Immature natural killer cell (primary cell): ENCODE data around the gene LRP1B. TPM values are rescaled to one million over a fixed set of nuclear protein-coding genes. Genes with fewer than 3 reads are reported as not detected.

Experiments used
- DNase-seq, 3 donors: peaks; one replicate each; pipeline ENCODE4 v3.0.0; 2022; ENCODE audit warnings: mixed read lengths in 1 of 3
- H3K27ac Mint-ChIP-seq, 6 donors: one replicate each; pipeline ENCODE4 v1.8.0; 2020; ENCODE audit warnings: mixed read lengths in 6 of 6, mild to moderate bottlenecking in 5 of 6, inconsistent platforms in 4 of 6, moderate library complexity in 3 of 6
- H3K27me3 Mint-ChIP-seq, 3 donors: one replicate each; pipeline ENCODE4 v1.8.0; 2020 to 2021; ENCODE audit warnings: low read depth in 3 of 3, mild to moderate bottlenecking in 3 of 3, mixed read lengths in 3 of 3, moderate library complexity in 3 of 3, inconsistent platforms in 1 of 3
- H3K36me3 Mint-ChIP-seq, 3 donors: one replicate each; pipeline ENCODE4 v1.8.0; 2020; ENCODE audit warnings: mixed read lengths in 3 of 3, inconsistent platforms in 2 of 3, mild to moderate bottlenecking in 2 of 3
- H3K4me1 Mint-ChIP-seq, 2 donors: one replicate each; pipeline ENCODE4 v1.8.0; 2020; ENCODE audit warnings: inconsistent platforms in 2 of 2, mild to moderate bottlenecking in 2 of 2, mixed read lengths in 2 of 2, moderate library complexity in 1 of 2
- H3K4me3 Mint-ChIP-seq, 5 donors: one replicate each; pipeline ENCODE4 v1.8.0; 2020; ENCODE audit warnings: mild to moderate bottlenecking in 5 of 5, mixed read lengths in 5 of 5, inconsistent platforms in 3 of 5, moderate library complexity in 3 of 5
- H3K9me3 Mint-ChIP-seq, 6 donors: one replicate each; pipeline ENCODE4 v1.8.0; 2020; ENCODE audit warnings: mild to moderate bottlenecking in 6 of 6, mixed read lengths in 6 of 6, inconsistent platforms in 4 of 6, moderate library complexity in 3 of 6
- polyA plus RNA-seq, 3 donors: library from polyadenylated mRNA; unstranded; fragments of 300-500 nt; fragmentation: Illumina TruSeq; gene quantifications; one replicate each; pipeline ENCODE4 v1.2.3, GENCODE V29; 2021

Gene LRP1B
- polyA plus RNA-seq, 3 donors from 2014 or later, result not detected

DNA sequence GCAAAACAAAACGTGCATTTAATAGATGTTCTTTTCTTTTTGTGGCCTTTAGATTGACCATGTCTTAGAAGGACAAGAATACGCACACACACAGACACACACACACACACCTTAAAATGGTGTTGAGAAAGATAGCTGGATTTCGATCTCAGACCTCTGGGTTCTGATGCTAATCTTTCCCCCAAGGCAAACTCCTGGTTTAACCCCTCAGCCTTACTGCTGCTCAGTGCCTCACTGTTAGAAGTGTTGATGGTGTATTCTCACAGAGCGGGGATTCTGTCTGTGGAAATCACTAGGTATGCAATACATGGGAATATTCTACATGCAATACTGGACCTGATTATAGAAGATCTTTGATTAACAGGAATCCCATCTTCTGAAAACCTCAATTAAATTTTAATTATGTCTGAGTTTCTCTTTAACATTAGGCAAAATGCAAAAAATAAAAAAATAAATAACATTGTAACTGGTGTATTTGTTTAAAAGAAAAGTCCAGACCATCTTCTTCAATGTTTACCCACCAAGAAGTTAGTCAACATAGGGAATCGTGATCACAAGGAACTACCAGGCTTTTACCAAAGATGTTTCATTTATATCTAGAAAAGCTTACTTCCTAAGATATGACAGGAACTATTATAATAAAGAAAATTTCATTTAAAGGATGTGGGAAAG, 613.5 kb downstream of the LRP1B start:
- Mint-ChIP-seq H3K4me3 (no peak overlapping the region), H3K36me3 (peaks cover 0 to 1% (median 0%) of the 10 kb centered on the region in 3 donors), H3K27ac (no peak overlapping the region), H3K27me3 (peaks cover 0 to 4% (median 1%) of the 10 kb centered on the region in 3 donors), H3K4me1 (no peaks in the 10 kb centered on the region), H3K9me3 (peaks cover 0 to 30% (median 9%) of the 10 kb centered on the region in 6 donors)
- no peak for DNase-seq

DNA sequence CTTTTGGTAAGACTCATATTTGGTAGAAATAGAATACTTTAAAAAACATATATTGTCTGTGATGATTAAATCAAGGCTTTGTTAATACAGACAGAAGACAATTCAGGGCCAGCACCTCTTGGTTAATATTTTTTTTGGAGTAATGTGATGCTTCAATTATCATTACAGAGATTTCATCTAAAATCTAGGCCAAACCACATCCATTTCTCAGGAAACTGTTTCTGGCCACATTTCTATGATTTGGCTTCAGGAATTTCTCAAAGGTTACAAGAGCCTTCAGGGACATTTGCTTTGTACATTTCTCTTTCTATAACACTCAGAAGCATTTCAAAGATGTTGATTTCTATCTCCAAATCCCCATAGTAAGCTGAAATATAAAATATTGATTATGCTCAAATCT, 614.9 kb downstream of the LRP1B start:
- Mint-ChIP-seq H3K9me3 (peaks cover 2 to 29% (median 8%) of the 10 kb centered on the region in 6 donors), H3K4me3 (no peak overlapping the region), H3K36me3 (no peaks in the 10 kb centered on the region), H3K4me1 (no peaks in the 10 kb centered on the region), H3K27me3 (peaks cover 0 to 4% (median 0%) of the 10 kb centered on the region in 3 donors), H3K27ac (no peak overlapping the region)
- no peak for DNase-seq

DNA sequence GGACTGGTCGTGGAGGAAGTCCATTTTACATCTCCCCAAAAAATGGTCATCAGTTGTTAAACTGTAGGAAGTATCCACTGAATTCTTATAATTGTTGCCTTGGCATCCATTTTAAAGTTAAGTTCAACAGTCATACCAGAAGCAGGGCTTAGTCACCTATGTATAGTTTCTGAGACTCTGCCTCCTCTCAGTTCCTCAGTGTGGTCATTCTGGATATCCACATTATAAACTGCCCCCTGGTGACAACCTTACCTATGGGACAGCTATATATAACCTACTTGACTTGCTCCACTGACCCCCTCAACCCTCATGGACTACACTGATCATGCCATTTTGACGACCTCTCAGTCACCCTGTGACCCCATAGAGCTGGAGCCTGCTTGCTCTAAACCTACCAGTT, 617.0 kb downstream of the LRP1B start:
- peaks cover 0 to 5% (median 0%) of the 10 kb centered on the region in 3 donors for H3K36me3 Mint-ChIP-seq
- H3K4me1 Mint-ChIP-seq, result no peaks in the 10 kb centered on the region
- DNase-seq, result no peak
- H3K4me3 Mint-ChIP-seq, result no peak overlapping the region
- H3K9me3 Mint-ChIP-seq, result peaks cover 2 to 34% (median 6%) of the 10 kb centered on the region in 6 donors
- H3K27me3 Mint-ChIP-seq, result peaks cover 0 to 2% (median 2%) of the 10 kb centered on the region in 3 donors
- no peak overlapping the region for H3K27ac Mint-ChIP-seq

DNA sequence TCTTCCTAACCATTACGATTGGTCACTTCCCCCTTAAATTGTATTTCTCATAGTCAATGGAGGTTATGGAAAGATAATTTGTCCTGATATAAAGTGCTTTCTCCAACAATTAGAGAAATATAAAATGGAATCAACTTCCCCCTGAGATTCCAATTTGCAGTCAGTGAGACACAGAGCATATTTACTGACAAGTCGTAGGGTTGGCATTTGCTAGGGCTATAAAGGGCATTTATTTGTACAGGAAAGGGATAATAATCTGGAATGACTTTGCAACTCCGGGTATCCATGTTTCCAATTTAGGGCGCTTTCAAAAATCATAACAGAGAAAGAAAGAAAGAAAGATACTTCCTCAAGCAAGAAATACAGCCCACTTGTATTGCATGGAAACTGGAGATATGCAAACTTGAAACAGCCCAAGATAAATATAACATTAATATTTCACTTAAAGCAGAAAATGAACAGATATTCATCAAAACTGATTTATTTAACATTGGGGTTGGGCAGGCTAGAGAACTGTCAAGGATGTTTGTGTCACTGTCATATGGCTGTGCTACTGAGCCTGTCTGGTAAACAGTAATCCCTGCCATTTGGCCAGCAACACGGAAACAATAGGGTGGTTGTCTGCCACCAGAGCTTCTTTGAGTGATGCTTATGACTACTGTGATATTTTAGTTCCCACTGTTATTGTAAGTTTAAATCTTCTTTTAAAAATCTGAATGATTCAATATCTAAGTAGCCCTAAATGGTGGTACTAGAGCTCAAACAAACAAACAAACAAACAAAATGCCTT, 621.8 kb downstream of the LRP1B start:
- no peak for DNase-seq
- Mint-ChIP-seq H3K27ac (no peak overlapping the region), H3K4me3 (no peak overlapping the region), H3K36me3 (peaks cover 0 to 5% (median 0%) of the 10 kb centered on the region in 3 donors), H3K9me3 (peaks cover under 1 to 21% (median 4%) of the 10 kb centered on the region in 6 donors), H3K27me3 (peaks cover 0 to 2% (median 2%) of the 10 kb centered on the region in 3 donors), H3K4me1 (no peaks in the 10 kb centered on the region)

DNA sequence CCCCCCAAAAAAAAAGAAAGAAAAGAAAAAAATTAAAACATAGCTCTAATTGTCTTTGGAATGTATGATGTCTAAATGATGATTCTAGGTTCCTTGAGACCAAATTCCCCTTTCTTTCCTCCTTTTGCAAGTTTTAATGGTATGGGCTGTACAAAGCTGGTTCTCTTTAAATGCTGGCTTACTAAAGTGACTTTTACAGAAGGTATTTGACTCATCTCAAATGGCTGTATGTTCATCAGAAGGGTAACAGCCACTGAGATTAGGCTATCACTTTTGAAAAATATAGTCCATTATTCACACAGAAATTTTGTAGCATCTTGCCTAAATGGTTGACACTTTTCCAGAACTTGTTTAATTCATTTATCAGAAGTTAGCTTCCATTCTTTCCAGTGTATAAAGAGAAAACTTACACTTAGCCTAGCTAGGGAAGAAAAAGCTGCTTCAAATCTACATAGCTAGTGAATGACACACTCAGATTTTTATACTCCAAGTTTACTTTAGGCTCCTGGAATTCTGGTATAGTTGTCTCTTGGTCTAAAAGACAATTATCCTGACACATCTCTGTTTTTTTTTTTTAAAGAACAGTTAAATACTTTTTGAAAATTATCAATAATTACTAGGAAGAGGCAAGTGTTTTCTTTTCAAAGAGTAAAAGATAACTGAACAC, 622.6 kb downstream of the LRP1B start:
- H3K27me3 Mint-ChIP-seq, result peaks cover 0 to 2% (median 2%) of the 10 kb centered on the region in 3 donors
- no peaks in the 10 kb centered on the region for H3K4me1 Mint-ChIP-seq
- peaks cover 0 to 22% (median 4%) of the 10 kb centered on the region in 6 donors for H3K9me3 Mint-ChIP-seq
- no peak overlapping the region for H3K27ac Mint-ChIP-seq
- no peak overlapping the region for H3K4me3 Mint-ChIP-seq
- DNase-seq, result no peak
- H3K36me3 Mint-ChIP-seq, result peaks cover 0 to 5% (median 0%) of the 10 kb centered on the region in 3 donors

DNA sequence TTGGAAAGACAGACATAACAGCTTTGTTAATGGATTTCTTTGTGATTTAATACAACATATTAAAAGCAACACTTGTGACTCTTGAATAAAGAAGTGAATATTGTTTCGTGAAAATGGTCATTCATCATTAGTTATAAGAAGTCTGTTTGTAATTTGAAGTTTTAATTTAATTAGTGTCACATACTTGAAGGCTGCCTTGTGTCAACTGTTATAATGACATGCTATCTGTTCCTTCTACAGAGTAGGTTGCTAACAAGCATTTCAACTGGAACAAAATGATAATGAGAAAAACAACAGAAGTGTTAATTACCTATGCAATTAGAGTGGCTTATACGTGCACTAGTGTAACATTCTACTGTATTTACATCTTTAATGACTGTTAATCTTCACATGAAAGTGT, 624.7 kb downstream of the LRP1B start:
- peaks cover 0 to 5% (median 0%) of the 10 kb centered on the region in 3 donors for H3K36me3 Mint-ChIP-seq
- peaks cover 0 to 2% (median 0%) of the 10 kb centered on the region in 3 donors for H3K27me3 Mint-ChIP-seq
- no peak overlapping the region for H3K27ac Mint-ChIP-seq
- H3K4me1 Mint-ChIP-seq, result peaks cover 5 to 10% of the 10 kb centered on the region in 2 donors
- DNase-seq, result no peak
- no peak overlapping the region for H3K4me3 Mint-ChIP-seq
- H3K9me3 Mint-ChIP-seq, result peaks cover 0 to 22% (median 3%) of the 10 kb centered on the region in 6 donors

DNA sequence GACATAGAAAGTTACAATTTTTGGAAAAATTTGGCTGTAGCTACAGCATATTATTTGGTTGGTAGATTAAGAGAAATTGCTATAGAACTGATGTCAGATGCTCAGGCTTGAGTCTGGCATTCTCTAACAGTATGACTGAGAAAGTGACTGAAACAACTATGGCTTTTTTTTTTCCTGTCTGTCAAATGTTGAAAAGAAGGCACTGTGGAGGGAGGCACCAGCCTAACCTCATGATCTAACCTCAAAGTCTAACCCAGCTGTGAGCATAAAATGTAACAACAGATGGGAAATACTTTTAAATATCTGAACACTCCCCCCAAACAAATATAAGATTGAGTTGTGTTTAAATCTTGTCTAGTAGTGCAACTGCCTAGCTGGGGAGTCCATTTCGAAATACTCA, 629.1 kb downstream of the LRP1B start:
- H3K4me1 Mint-ChIP-seq, result peaks cover 27 to 38% of the 10 kb centered on the region in 2 donors
- peaks cover 0 to 18% (median 2%) of the 10 kb centered on the region in 6 donors for H3K9me3 Mint-ChIP-seq
- H3K27ac Mint-ChIP-seq, result no peak overlapping the region
- H3K4me3 Mint-ChIP-seq, result no peak overlapping the region
- DNase-seq, result no peak
- peaks cover 0 to 3% (median 2%) of the 10 kb centered on the region in 3 donors for H3K27me3 Mint-ChIP-seq
- no peaks in the 10 kb centered on the region for H3K36me3 Mint-ChIP-seq

DNA sequence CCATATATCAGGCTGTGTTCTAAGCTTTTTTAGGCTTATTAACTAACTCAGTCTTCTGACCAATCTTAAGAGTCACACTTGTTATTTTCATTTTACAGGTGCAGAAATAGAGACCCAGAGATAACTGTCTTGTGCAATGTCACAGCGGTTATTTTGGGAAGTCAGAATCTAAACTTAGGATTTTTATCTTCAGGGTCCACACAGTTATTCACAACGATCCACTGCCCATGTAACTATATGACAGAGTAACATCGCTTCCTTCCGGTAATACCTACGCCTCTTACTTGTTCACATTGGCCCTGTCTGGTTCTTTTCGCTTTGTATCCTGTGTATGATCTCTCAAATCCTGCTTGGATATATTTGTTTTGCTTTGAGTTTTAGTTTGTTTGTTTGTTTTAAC, 631.7 kb downstream of the LRP1B start:
- H3K27me3 Mint-ChIP-seq, result peaks cover 0 to 3% (median 2%) of the 10 kb centered on the region in 3 donors
- H3K27ac Mint-ChIP-seq, result peak overlapping the region in 1 of 6 donors; percentile 17
- peaks cover 0 to 25% (median under 1%) of the 10 kb centered on the region in 6 donors for H3K9me3 Mint-ChIP-seq
- peak overlapping the region in 2 of 5 donors; percentile 4 to 37 for H3K4me3 Mint-ChIP-seq
- no peaks in the 10 kb centered on the region for H3K36me3 Mint-ChIP-seq
- H3K4me1 Mint-ChIP-seq, result peaks cover 32 to 43% of the 10 kb centered on the region in 2 donors
- no peak for DNase-seq

DNA sequence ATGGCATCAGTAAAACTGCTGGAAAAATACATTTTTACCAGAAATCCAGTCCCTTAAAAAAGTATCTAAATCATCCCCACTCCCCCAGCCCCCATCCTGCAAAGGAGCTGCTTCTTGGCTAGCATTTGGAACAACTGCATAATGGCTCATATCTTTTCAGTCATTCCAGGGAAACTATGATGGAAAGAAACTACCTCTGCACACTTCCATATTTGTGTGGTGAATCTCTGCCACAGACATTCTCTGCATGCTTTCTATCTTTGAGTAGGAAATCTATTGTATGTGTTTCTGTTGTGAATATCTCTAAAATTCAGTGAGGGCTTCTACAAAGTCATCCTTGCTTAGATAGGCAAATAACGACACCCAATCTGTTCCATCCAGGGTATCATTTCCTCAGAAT, 632.3 kb downstream of the LRP1B start:
- Mint-ChIP-seq H3K9me3 (peaks cover 0 to 24% (median under 1%) of the 10 kb centered on the region in 6 donors), H3K4me3 (peak overlapping the region in 3 of 5 donors; percentile 29 to 58 (median 40)), H3K27ac (peak overlapping the region in 2 of 6 donors; percentile 8 to 17), H3K27me3 (peaks cover 0 to 3% (median 2%) of the 10 kb centered on the region in 3 donors), H3K4me1 (peaks cover 32 to 43% of the 10 kb centered on the region in 2 donors), H3K36me3 (no peaks in the 10 kb centered on the region)
- DNase-seq, result no peak

DNA sequence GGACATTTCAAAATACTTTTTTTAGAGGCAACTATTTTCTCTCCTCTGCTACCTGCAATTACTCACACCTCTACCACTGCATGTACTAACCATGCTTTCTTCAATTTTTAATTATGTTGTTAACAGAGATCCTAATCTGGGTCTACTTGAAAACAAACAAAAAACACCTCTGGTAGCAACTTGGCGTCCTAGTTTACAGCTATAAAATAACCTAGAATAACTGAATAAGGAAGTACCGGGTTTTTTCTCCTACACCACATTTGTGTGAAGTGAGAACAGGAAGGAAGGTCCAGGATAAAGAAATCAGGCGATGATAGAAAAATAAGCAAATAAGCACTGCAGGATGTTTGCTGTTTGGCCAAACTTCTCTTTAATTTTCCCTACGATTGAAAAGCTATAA, 633.5 kb downstream of the LRP1B start:
- Mint-ChIP-seq H3K4me3 (peak overlapping the region in 4 of 5 donors; percentile 47 to 66 (median 59)), H3K9me3 (peaks cover 0 to 21% (median 2%) of the 10 kb centered on the region in 6 donors), H3K27me3 (peaks cover 0 to 3% (median 2%) of the 10 kb centered on the region in 3 donors), H3K27ac (peak overlapping the region in 5 of 6 donors; percentile 49 to 74 (median 54)), H3K4me1 (peaks cover 33 to 46% of the 10 kb centered on the region in 2 donors), H3K36me3 (no peaks in the 10 kb centered on the region)
- DNase-seq, result peak; percentile 5 to 9 (median 8)

DNA sequence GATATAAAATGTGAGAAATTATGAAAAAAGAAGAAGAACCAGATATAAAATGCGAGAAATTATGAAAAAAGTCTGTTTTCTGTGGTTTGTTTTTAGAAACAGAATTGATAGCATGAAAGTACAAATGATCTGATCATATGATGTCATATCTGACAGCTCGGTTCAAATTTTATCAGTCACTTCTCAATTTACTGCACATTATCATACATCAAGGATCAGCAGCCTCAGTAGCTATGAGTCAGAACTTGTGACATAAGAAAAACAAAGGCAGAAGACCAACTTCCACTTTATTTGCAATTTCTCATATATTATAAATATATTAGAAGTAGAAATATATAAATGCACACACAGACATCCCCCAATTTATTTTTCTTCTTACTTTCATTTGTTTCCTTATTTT, 634.0 kb downstream of the LRP1B start:
- no peak for DNase-seq
- Mint-ChIP-seq H3K4me1 (peaks cover 33 to 44% of the 10 kb centered on the region in 2 donors), H3K9me3 (peaks cover 0 to 21% (median 3%) of the 10 kb centered on the region in 6 donors), H3K27me3 (peaks cover 0 to 3% (median 2%) of the 10 kb centered on the region in 3 donors), H3K27ac (peak overlapping the region in 4 of 6 donors; percentile 49 to 74 (median 62)), H3K36me3 (no peaks in the 10 kb centered on the region), H3K4me3 (peak overlapping the region in 4 of 5 donors; percentile 47 to 66 (median 59))

DNA sequence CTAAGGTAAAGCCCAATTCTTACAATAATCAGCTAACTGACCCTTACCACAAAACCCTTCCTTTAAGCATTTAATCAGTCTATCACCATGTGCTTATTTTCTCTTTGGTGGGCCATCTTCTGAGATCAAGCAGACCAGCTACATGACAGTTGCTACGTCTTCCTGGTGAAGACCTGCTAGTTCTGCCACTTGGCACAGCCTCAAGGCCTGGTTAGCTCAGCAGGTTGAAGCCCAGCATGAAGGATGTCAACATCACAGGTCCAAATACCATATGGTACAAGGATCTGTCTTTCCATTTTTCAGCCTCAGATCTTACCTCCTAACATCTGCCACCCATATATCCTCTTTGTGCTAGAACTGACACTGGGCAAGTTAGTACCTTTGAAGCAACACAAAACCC, 636.9 kb downstream of the LRP1B start:
- peaks cover 0 to 12% (median 2%) of the 10 kb centered on the region in 6 donors for H3K9me3 Mint-ChIP-seq
- H3K27me3 Mint-ChIP-seq, result peaks cover 0 to 3% (median 1%) of the 10 kb centered on the region in 3 donors
- no peak for DNase-seq
- H3K36me3 Mint-ChIP-seq, result no peaks in the 10 kb centered on the region
- peaks cover 24 to 31% of the 10 kb centered on the region in 2 donors for H3K4me1 Mint-ChIP-seq
- no peak overlapping the region for H3K27ac Mint-ChIP-seq
- no peak overlapping the region for H3K4me3 Mint-ChIP-seq

DNA sequence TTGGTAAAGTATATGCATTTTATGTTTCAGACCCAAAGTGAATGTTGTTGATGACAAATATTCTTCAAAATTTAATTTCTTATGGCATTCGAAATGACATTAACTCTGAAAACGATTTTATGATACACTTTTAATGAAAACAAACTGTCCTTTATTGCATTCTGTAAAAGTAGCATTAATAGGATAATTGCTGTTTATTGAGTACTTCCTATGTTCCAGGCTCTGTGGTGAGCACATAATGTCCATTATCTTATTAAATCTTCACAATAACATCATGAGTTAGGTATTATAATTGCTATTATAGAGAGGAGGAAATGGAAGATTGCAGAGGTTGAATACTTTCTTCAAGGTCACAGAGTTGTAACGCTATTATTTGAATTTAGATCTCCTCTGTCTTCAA, 638.0 kb downstream of the LRP1B start:
- no peak for DNase-seq
- H3K9me3 Mint-ChIP-seq, result peaks cover 0 to 8% (median 2%) of the 10 kb centered on the region in 6 donors
- peaks cover 16 to 20% of the 10 kb centered on the region in 2 donors for H3K4me1 Mint-ChIP-seq
- H3K27ac Mint-ChIP-seq, result no peak overlapping the region
- H3K4me3 Mint-ChIP-seq, result no peak overlapping the region
- peaks cover 0 to 1% (median 0%) of the 10 kb centered on the region in 3 donors for H3K27me3 Mint-ChIP-seq
- no peaks in the 10 kb centered on the region for H3K36me3 Mint-ChIP-seq
